HepG2 (cell line): ENCODE data around the gene CPSF4. TPM values are rescaled to one million over a fixed set of nuclear protein-coding genes. Genes with fewer than 3 reads are reported as not detected.

Experiments used
- ATAC-seq: fragments of 200-7000 bp; cut with Tn5 transposase; 3 replicates; pipeline ENCODE4 v1.9.1; 2020; ENCODE audit warnings: mild to moderate bottlenecking, moderate library complexity
- BruUV-seq: library from RNA; stranded (reverse); fragments of 400-500 nt; replicated peaks from 2 replicates; lab custom pipeline; 2021; lab: Mats Ljungman, UMichigan
- CTCF ChIA-PET: fragments of 300-600 bp; formaldehyde crosslinking; extraction: SDS; loops from one replicate; lab custom pipeline; 2021; ENCODE audit warnings: low total read pairs, inconsistent platforms, low intra/inter-chr PET ratio; lab: Yijun Ruan, JAX
- POLR2A ChIA-PET: fragments of 350-600 bp; sonication (Branson Sonifier 250); formaldehyde crosslinking; loops from one replicate; lab custom pipeline; 2020; ENCODE audit warnings: antibody characterized with exemption, inconsistent platforms; lab: Yijun Ruan, JAX
- DNase-seq: peaks from one replicate; pipeline ENCODE4 v3.0.0-alpha.2; 2015; ENCODE audit warnings: low spot score
- FAIRE-seq: peaks from 3 replicates; lab custom pipeline; 2011; peaks lifted over from hg19 to GRCh38; lab: Jason Lieb, UNC
- H2AFZ ChIP-seq: one replicate; pipeline ENCODE4 v1.6.1; 2011; ENCODE audit warnings: low read length, inconsistent platforms
- H3K27ac ChIP-seq: fragments of 300-600 bp; 3 replicates; pipeline ENCODE4 v1.8.0; 2011; ENCODE audit warnings: mixed run types, mild to moderate bottlenecking, mixed read lengths, low read length, inconsistent platforms; ENCODE audit not compliant: insufficient read depth; ENCODE audit errors: extremely low read length
- H3K27me3 ChIP-seq, 2 experiments: fragments of 200-600 bp in 1 of 2; 2 replicates in 1 of 2; 3 replicates in 1 of 2; pipeline versions ENCODE4 v1.6.0 to v1.8.0; 2011; ENCODE audit warnings: low read length in 2 of 2, mild to moderate bottlenecking in 2 of 2, moderate library complexity in 2 of 2, inconsistent platforms in 1 of 2; ENCODE audit not compliant: insufficient read depth in 2 of 2, control insufficient read depth in 1 of 2
- H3K36me3 ChIP-seq, 2 experiments: fragments of 200-600 bp in 1 of 2; replicated peaks in 1 of 2; 2 replicates in 1 of 2; 3 replicates in 1 of 2; pipeline versions ENCODE4 v1.5.1 to v1.8.0; 2011; ENCODE audit warnings: low read length in 2 of 2, inconsistent platforms in 1 of 2; ENCODE audit not compliant: insufficient read depth in 2 of 2, control insufficient read depth in 1 of 2
- H3K4me1 ChIP-seq: 2 replicates; pipeline ENCODE4 v1.5.1; 2012; ENCODE audit warnings: low read length, inconsistent platforms; ENCODE audit not compliant: insufficient read depth
- H3K4me2 ChIP-seq: 2 replicates; pipeline ENCODE4 v1.6.0; 2011; ENCODE audit warnings: low read depth, low read length, inconsistent platforms
- H3K4me3 ChIP-seq, 3 experiments: fragments of 200-600 bp in 1 of 3; sonication (generic), shearing (Covaris generic) in 1 of 3; replicated peaks in 1 of 3; 2 replicates each; pipeline ENCODE4 v1.5.1; 2011 to 2016; ENCODE audit warnings: low read length in 3 of 3, inconsistent platforms in 2 of 3, low read depth in 2 of 3, mild to moderate bottlenecking in 2 of 3, control low read depth in 1 of 3, mixed read lengths in 1 of 3; ENCODE audit not compliant: insufficient read depth in 1 of 3
- H3K79me2 ChIP-seq: one replicate; pipeline ENCODE4 v1.6.1; 2011; ENCODE audit warnings: low read length, inconsistent platforms; ENCODE audit not compliant: insufficient read depth
- H3K9ac ChIP-seq: 2 replicates; pipeline ENCODE4 v1.6.0; 2011; ENCODE audit warnings: mild to moderate bottlenecking, low read depth, low read length, inconsistent platforms; ENCODE audit not compliant: insufficient read depth
- H3K9me3 ChIP-seq: 2 replicates; pipeline ENCODE4 v1.5.1; 2012; ENCODE audit warnings: mild to moderate bottlenecking, low read length
- H4K20me1 ChIP-seq: 2 replicates; pipeline ENCODE4 v1.6.0; 2011; ENCODE audit warnings: inconsistent platforms, mild to moderate bottlenecking, low read length, moderate library complexity; ENCODE audit not compliant: insufficient read depth
- POLR2A ChIP-seq, 2 experiments: IDR thresholded peaks; 2 replicates each; pipeline ENCODE4 v1.6.1; 2011; ENCODE audit warnings: low read depth in 2 of 2, low read length in 2 of 2, mild to moderate bottlenecking in 1 of 2, moderate library complexity in 1 of 2; ENCODE audit not compliant: insufficient read depth in 1 of 2
- PRDM4 ChIP-seq: sonication (generic); formaldehyde crosslinking; IDR thresholded peaks from 2 replicates; pipeline ENCODE4 v1.9.0; 2021; ENCODE audit warnings: missing genetic modification reagents, borderline replicate concordance
- REXO4 ChIP-seq: sonication (generic); formaldehyde crosslinking; IDR thresholded peaks from 2 replicates; pipeline ENCODE4 v1.8.0; 2022; ENCODE audit warnings: missing genetic modification reagents, mild to moderate bottlenecking, borderline replicate concordance
- RFX3 ChIP-seq: IDR thresholded peaks from 2 replicates; pipeline ENCODE4 v1.6.1; 2016; ENCODE audit warnings: missing biosample characterization, missing genetic modification reagents
- ZFAT ChIP-seq: sonication (generic); formaldehyde crosslinking; conservative IDR thresholded peaks from 2 replicates; pipeline ENCODE4 v1.8.1; 2023; ENCODE audit warnings: missing genetic modification reagents, inconsistent platforms
- ZFP37 ChIP-seq: sonication (generic); formaldehyde crosslinking; IDR thresholded peaks from 2 replicates; pipeline ENCODE4 v1.4.0; 2020; ENCODE audit warnings: missing genetic modification reagents, borderline replicate concordance
- ZNF160 ChIP-seq: sonication (generic); formaldehyde crosslinking; IDR thresholded peaks from 2 replicates; pipeline ENCODE4 v1.8.0; 2022; ENCODE audit warnings: mild to moderate bottlenecking, inconsistent platforms, missing genetic modification reagents
- WGBS: methylation state at CpG from one replicate; pipeline ENCODE4 v1.1.6; 2017; ENCODE audit warnings: low lambda C conversion rate; 5-methylcytosine and 5-hydroxymethylcytosine counted together
- in situ Hi-C: cut with HindIII; loops from 2 replicates; pipeline ENCODE4 v1.10.0; 2017; ENCODE audit warnings: low pct_unique_long_range_greater_than_20kb; ENCODE audit not compliant: extremely low pct_ligation_motif_present
- intact Hi-C: fragments of 100-400 bp; cut with micrococcal nuclease; formaldehyde crosslinking; loops from one replicate; pipeline ENCODE4 v1.10.0; 2022; ENCODE audit not compliant: unreplicated experiment
- polyA plus RNA-seq, 8 experiments: library from polyadenylated mRNA; depleted of rRNA in 3 of 8; stranded (reverse) in 7 of 8; unstranded in 1 of 8; fragments of >200 nt; fragmentation: Illumina TruSeq in 4 of 8; extraction: Trizol in 4 of 8; gene quantifications; 2 replicates each; pipeline versions ENCODE4 v1.2.1 to v1.2.3, GENCODE V29; 2011 to 2016; ENCODE audit warnings: low read depth in 4 of 8, missing spikeins in 1 of 8, mixed read lengths in 1 of 8; ENCODE audit not compliant: insufficient read depth in 1 of 8
- total RNA-seq, 5 experiments: library from RNA; depleted of rRNA; stranded (reverse); fragments of >200 nt; fragmentation: Illumina TruSeq; extraction: Trizol; gene quantifications; 2 replicates each; pipeline ENCODE4 v1.2.3, GENCODE V29; 2016; ENCODE audit warnings: low read depth in 1 of 5

CPSF4 gene
- total and polyA plus RNA-seq, 2 of the 13 experiments (the other 11 are each of a cell fraction or from before 2014, with no cell fraction given): 34.1 to 49.6 TPM

- Histone ChIP-seq H3K4me2 (no peak overlapping the region), H3K27ac (no peak overlapping the region), H2AFZ (no peak overlapping the region), H4K20me1 (peaks cover 49% of the 10 kb centered on the region), H3K9ac (no peak overlapping the region), H3K9me3 (no peaks in the 10 kb centered on the region), H3K4me3 (no peak overlapping the region), H3K27me3 (no peaks in the 10 kb centered on the region; a peak in 1 of 5 replicates), H3K36me3 (peaks cover 20 to 64% of the 10 kb centered on the region in 2 experiments), H3K4me1 (peaks cover 48% of the 10 kb centered on the region), H3K79me2 (peaks cover 71% of the 10 kb centered on the region)
- WGBS: 96% methylated on average over 11 of the region's 11 CpGs
- ATAC-seq (no peak), FAIRE-seq (no peak), DNase-seq (no peak)
- no TSS peak for BruUV-seq
- ChIA-PET POLR2A (no interaction called here), CTCF (no interaction called here)
- TF ChIP-seq REXO4 (CRISPR knock-in tag): no peak
- TF ChIP-seq ZFP37: no peak
- TF ChIP-seq POLR2A (IDR thresholded peaks at IDR 0.05; ENCODE audit: insufficient read depth in 1 of 2, low read depth in 2 of 2, low read length in 2 of 2): 0 out of 4 replicates have a peak, but pooled peaks of 1 of the 2 experiments have one; percentile 9
- in situ Hi-C loops (no loop called here), intact Hi-C loops (no loop called here)
These were observed 21.9 kb downstream of the CPSF4 start for GRCh38 chr7:99460651-99461050.

- WGBS: 88% methylated on average over 1 of the region's 2 CpGs
- Histone ChIP-seq H3K4me1 (peaks cover 48% of the 10 kb centered on the region), H3K4me2 (no peak overlapping the region), H3K36me3 (peaks cover 17 to 58% of the 10 kb centered on the region in 2 experiments), H3K79me2 (peaks cover 75% of the 10 kb centered on the region), H3K4me3 (no peak overlapping the region), H3K27ac (no peak overlapping the region), H3K27me3 (no peaks in the 10 kb centered on the region; a peak in 1 of 5 replicates), H2AFZ (no peak overlapping the region), H4K20me1 (peaks cover 46% of the 10 kb centered on the region), H3K9me3 (no peaks in the 10 kb centered on the region), H3K9ac (no peak overlapping the region)
- BruUV-seq: no TSS peak
- ChIA-PET POLR2A (no interaction called here), CTCF (no interaction called here)
- DNase-seq: no peak
- ATAC-seq: no peak
- TF ChIP-seq ZNF160 (CRISPR knock-in tag) (no peak), PRDM4 (no peak), RFX3 (CRISPR knock-in tag) (no peak), ZFAT (CRISPR knock-in tag) (no peak)
- FAIRE-seq: no peak
- intact Hi-C loops (no loop called here), in situ Hi-C loops (no loop called here)
These were observed 22.5 kb downstream of the CPSF4 start for GRCh38 chr7:99461221-99461620.
